Activated CD8-positive, alpha-beta memory T cell treated with anti-CD3 and anti-CD28 coated beads for 24 hours (primary cell): Measurements from ENCODE around the gene CGB2.
"Not testable (repeated sequence)": the region's sequence is repeated elsewhere in the genome, so short reads cannot be mapped to it uniquely, and the experiment has no call there.

Experiments
- DNase-seq: peaks from one replicate; pipeline ENCODE4 v3.0.0-alpha.2; 2020

Gene CGB2

GRCh38 chr19:49070416-49070815, 38.7 kb downstream of the CGB2 start:
- DNase-seq = no peak

- no peak for DNase-seq
Measured at GRCh38 chr19:49071860-49072547, 40.3 kb downstream of the CGB2 start.

GRCh38 chr19:49073514-49074378, 42.1 kb downstream of the CGB2 start:
- DNase-seq = no peak

GRCh38 chr19:49074869-49075268, 43.2 kb downstream of the CGB2 start:
- DNase-seq = not testable (repeated sequence)

GRCh38 chr19:49080392-49080791, 48.7 kb downstream of the CGB2 start:
- DNase-seq = no peak

GRCh38 chr19:49081273-49081672, 49.6 kb downstream of the CGB2 start:
- no peak for DNase-seq
